ENCODE data around the gene HMGN2. TPM values are rescaled to one million over a fixed set of nuclear protein-coding genes. Genes with fewer than 3 reads are reported as not detected.
A peak's percentile ranks its signal among the peaks of the same experiment; 100 is the strongest.

HMGN2 gene
- total and polyA plus RNA-seq, 2 of the 13 experiments (the other 11 are each of a cell fraction or from before 2014, with no cell fraction given) = 63.4 to 343 TPM

DNA sequence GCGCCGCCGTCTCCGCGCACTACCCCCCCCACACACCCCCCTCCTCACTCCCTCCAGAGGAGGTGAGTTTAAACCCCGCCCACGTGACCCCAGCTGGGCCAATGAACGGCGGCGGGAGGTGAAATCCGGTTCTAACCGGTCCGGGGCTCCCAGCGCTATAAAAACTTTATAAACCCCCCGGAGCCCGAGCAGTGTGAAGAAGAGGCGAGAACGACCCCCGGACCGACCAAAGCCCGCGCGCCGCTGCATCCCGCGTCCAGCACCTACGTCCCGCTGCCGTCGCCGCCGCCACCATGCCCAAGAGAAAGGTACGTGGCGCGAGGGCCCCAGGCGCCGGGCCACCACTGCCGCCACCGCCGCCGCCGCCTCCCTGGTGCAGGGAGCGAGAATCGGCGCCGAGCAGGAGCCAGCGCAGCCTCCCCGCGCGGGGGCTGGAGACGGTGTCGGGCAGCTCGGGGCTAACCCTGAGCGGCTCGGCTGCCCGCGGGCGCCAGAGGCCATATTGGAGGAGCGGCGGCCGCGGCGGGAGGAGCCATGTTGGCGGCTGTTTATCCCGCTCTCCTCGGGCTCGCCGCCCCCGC is at the start of gene HMGN2 (continued):
- TF ChIP-seq KAT7 (CRISPR knock-in tag; IDR thresholded peaks at IDR 0.05; ENCODE audit: borderline replicate concordance) (peak; percentile 73), ZNF446 (CRISPR knock-in tag; IDR thresholded peaks at IDR 0.05) (0 out of 2 replicates have a peak, but pooled peaks have one; percentile 27), ZFYVE20 (CRISPR knock-in tag; IDR thresholded peaks at IDR 0.05; ENCODE audit: borderline replicate concordance, low read depth) (peak; percentile 12; the same call in 1 of the 2 replicates), ZNF367 (CRISPR knock-in tag; IDR thresholded peaks at IDR 0.05; ENCODE audit: borderline replicate concordance) (no peak), RBFOX2 (IDR thresholded peaks at IDR 0.05; ENCODE audit: low read depth, low read length) (peak; percentile 94), BORCS8-MEF2B (CRISPR knock-in tag; IDR thresholded peaks at IDR 0.05) (0 out of 2 replicates have a peak, but pooled peaks have one; percentile 7), BRD4 (CRISPR knock-in tag; IDR thresholded peaks at IDR 0.05) (peak; percentile 70; the same call in 1 of the 2 replicates), ZNF737 (CRISPR knock-in tag; IDR thresholded peaks at IDR 0.05; ENCODE audit: borderline replicate concordance) (no peak), MXI1 (IDR thresholded peaks at IDR 0.05; ENCODE audit: borderline replicate concordance, low read depth, low read length) (peak; percentile 5; the same call in 1 of the 3 replicates), MAFG (CRISPR knock-in tag; IDR thresholded peaks at IDR 0.05) (no peak), SRSF9 (IDR thresholded peaks at IDR 0.05; ENCODE audit: borderline replicate concordance, insufficient read depth, low read depth, low read length, poor library complexity, severe bottlenecking) (no peak), RAD51 (IDR thresholded peaks at IDR 0.05; ENCODE audit: borderline replicate concordance) (peak; percentile 46; the same call in 1 of the 2 replicates)
- TF ChIP-seq, protein P1, sequence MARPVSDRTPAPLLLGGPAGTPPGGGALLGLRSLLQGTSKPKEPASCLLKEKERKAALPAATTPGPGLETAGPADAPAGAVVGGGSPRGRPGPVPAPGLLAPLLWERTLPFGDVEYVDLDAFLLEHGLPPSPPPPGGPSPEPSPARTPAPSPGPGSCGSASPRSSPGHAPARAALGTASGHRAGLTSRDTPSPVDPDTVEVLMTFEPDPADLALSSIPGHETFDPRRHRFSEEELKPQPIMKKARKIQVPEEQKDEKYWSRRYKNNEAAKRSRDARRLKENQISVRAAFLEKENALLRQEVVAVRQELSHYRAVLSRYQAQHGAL (CRISPR knock-in tag; IDR thresholded peaks at IDR 0.05; ENCODE audit: not compliant biosample characterization) = peak; percentile 29
- TF ChIP-seq, protein P2, sequence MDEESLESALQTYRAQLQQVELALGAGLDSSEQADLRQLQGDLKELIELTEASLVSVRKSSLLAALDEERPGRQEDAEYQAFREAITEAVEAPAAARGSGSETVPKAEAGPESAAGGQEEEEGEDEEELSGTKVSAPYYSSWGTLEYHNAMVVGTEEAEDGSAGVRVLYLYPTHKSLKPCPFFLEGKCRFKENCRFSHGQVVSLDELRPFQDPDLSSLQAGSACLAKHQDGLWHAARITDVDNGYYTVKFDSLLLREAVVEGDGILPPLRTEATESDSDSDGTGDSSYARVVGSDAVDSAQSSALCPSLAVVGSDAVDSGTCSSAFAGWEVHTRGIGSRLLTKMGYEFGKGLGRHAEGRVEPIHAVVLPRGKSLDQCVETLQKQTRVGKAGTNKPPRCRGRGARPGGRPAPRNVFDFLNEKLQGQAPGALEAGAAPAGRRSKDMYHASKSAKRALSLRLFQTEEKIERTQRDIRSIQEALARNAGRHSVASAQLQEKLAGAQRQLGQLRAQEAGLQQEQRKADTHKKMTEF (CRISPR knock-in tag; IDR thresholded peaks at IDR 0.05) = 0 out of 2 replicates have a peak, but pooled peaks have one; percentile 44
- TF ChIP-seq, protein P3, sequence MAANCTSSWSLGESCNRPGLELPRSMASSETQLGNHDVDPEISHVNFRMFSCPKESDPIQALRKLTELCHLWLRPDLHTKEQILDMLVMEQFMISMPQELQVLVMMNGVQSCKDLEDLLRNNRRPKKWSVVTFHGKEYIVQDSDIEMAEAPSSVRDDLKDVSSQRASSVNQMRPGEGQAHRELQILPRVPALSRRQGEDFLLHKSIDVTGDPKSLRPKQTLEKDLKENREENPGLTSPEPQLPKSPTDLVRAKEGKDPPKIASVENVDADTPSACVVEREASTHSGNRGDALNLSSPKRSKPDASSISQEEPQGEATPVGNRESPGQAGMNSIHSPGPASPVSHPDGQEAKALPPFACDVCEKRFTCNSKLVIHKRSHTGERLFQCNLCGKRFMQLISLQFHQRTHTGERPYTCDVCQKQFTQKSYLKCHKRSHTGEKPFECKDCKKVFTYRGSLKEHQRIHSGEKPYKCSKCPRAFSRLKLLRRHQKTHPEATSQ (CRISPR knock-in tag; IDR thresholded peaks at IDR 0.05; ENCODE audit: borderline replicate concordance) = peak; percentile 75; the same call in 1 of the 2 replicates
- TF ChIP-seq, protein P4, sequence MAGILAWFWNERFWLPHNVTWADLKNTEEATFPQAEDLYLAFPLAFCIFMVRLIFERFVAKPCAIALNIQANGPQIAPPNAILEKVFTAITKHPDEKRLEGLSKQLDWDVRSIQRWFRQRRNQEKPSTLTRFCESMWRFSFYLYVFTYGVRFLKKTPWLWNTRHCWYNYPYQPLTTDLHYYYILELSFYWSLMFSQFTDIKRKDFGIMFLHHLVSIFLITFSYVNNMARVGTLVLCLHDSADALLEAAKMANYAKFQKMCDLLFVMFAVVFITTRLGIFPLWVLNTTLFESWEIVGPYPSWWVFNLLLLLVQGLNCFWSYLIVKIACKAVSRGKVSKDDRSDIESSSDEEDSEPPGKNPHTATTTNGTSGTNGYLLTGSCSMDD (CRISPR knock-in tag; IDR thresholded peaks at IDR 0.05) = 0 out of 2 replicates have a peak, but pooled peaks have one; percentile 60
- TF ChIP-seq, protein P5, sequence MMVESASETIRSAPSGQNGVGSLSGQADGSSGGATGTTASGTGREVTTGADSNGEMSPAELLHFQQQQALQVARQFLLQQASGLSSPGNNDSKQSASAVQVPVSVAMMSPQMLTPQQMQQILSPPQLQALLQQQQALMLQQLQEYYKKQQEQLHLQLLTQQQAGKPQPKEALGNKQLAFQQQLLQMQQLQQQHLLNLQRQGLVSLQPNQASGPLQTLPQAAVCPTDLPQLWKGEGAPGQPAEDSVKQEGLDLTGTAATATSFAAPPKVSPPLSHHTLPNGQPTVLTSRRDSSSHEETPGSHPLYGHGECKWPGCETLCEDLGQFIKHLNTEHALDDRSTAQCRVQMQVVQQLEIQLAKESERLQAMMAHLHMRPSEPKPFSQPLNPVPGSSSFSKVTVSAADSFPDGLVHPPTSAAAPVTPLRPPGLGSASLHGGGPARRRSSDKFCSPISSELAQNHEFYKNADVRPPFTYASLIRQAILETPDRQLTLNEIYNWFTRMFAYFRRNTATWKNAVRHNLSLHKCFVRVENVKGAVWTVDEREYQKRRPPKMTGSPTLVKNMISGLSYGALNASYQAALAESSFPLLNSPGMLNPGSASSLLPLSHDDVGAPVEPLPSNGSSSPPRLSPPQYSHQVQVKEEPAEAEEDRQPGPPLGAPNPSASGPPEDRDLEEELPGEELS (CRISPR knock-in tag; IDR thresholded peaks at IDR 0.05) = 0 out of 2 replicates have a peak, but pooled peaks have one; percentile 6
- TF ChIP-seq, protein P6, sequence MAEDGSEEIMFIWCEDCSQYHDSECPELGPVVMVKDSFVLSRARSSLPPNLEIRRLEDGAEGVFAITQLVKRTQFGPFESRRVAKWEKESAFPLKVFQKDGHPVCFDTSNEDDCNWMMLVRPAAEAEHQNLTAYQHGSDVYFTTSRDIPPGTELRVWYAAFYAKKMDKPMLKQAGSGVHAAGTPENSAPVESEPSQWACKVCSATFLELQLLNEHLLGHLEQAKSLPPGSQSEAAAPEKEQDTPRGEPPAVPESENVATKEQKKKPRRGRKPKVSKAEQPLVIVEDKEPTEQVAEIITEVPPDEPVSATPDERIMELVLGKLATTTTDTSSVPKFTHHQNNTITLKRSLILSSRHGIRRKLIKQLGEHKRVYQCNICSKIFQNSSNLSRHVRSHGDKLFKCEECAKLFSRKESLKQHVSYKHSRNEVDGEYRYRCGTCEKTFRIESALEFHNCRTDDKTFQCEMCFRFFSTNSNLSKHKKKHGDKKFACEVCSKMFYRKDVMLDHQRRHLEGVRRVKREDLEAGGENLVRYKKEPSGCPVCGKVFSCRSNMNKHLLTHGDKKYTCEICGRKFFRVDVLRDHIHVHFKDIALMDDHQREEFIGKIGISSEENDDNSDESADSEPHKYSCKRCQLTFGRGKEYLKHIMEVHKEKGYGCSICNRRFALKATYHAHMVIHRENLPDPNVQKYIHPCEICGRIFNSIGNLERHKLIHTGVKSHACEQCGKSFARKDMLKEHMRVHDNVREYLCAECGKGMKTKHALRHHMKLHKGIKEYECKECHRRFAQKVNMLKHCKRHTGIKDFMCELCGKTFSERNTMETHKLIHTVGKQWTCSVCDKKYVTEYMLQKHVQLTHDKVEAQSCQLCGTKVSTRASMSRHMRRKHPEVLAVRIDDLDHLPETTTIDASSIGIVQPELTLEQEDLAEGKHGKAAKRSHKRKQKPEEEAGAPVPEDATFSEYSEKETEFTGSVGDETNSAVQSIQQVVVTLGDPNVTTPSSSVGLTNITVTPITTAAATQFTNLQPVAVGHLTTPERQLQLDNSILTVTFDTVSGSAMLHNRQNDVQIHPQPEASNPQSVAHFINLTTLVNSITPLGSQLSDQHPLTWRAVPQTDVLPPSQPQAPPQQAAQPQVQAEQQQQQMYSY (CRISPR knock-in tag; IDR thresholded peaks at IDR 0.05) = no peak

Data from HepG2 (cell line).